Fibroblast of skin of abdomen (primary cell): ENCODE measurements around the gene TOMM20.

Source experiments
- DNase-seq: peaks from one replicate; pipeline ENCODE4 v3.0.0-alpha.2; 2013

TOMM20 gene

GRCh38 chr1:235133086-235133485 lies 4.4 kb upstream of the TOMM20 start:
- DNase-seq, result no peak

- DNase-seq, result no peak
These were observed 3.3 kb upstream of the TOMM20 start for GRCh38 chr1:235131961-235132360.

- no peak for DNase-seq
These were observed 2.2 kb upstream of the TOMM20 start for GRCh38 chr1:235130766-235131270.

GRCh38 chr1:235129774-235130570 lies 1.3 kb upstream of the TOMM20 start:
- no peak for DNase-seq

- no peak for DNase-seq
These were observed 743 bp downstream of the TOMM20 start for GRCh38 chr1:235127732-235128455.

- DNase-seq, result no peak
These were observed 1.4 kb downstream of the TOMM20 start for GRCh38 chr1:235127203-235127602.

- DNase-seq, result no peak
These were observed 4.0 kb downstream of the TOMM20 start for GRCh38 chr1:235124665-235125064.

- no peak for DNase-seq
These were observed 4.5 kb downstream of the TOMM20 start for GRCh38 chr1:235124111-235124510.

- DNase-seq, result no peak
These were observed 6.3 kb downstream of the TOMM20 start for GRCh38 chr1:235122348-235122747.

GRCh38 chr1:235113183-235113917 lies 15.3 kb downstream of the TOMM20 start:
- no peak for DNase-seq

GRCh38 chr1:235112297-235113182 lies 16.1 kb downstream of the TOMM20 start:
- DNase-seq, result no peak

- no peak for DNase-seq
These were observed 17.5 kb downstream of the TOMM20 start for GRCh38 chr1:235111107-235111506.

GRCh38 chr1:235108876-235109275 lies 19.8 kb downstream of the TOMM20 start:
- DNase-seq, result no peak

- DNase-seq, result no peak
These were observed 20.4 kb downstream of the TOMM20 start for GRCh38 chr1:235108185-235108593.

- no peak for DNase-seq
These were observed 21.1 kb downstream of the TOMM20 start for GRCh38 chr1:235107368-235108184.

GRCh38 chr1:235106457-235106856 lies 22.2 kb downstream of the TOMM20 start:
- DNase-seq, result no peak

GRCh38 chr1:235105051-235106043 lies 23.3 kb downstream of the TOMM20 start:
- peak; percentile 22 for DNase-seq

GRCh38 chr1:235102993-235103411 lies 25.6 kb downstream of the TOMM20 start:
- peak; percentile 55 for DNase-seq

GRCh38 chr1:235102259-235102582 lies 26.4 kb downstream of the TOMM20 start:
- no peak for DNase-seq
